ENCODE measurements around the gene CATSPER1.

DNA sequence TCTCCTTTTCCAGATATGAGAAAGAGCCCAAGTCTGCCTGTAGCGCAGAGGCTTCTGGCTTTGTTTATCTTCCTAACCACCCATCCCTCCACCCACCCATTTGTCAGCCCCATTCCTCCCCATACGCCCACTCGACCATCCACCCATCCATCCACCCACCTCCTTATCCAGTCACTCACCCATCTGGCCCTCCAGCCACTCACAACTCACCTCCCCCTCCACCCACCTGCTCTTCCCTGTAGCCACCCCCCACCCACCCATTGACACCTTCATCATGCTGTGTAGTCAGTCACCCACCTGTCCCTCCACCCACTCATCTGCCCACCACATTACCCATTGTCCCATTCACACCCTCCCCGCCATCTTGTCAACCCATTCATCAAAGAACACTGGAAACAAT lies 9.0 kb downstream of the CATSPER1 start:
- no peak for TF ChIP-seq POLR2A (IDR thresholded peaks at IDR 0.05)
- TF ChIP-seq, protein P1, sequence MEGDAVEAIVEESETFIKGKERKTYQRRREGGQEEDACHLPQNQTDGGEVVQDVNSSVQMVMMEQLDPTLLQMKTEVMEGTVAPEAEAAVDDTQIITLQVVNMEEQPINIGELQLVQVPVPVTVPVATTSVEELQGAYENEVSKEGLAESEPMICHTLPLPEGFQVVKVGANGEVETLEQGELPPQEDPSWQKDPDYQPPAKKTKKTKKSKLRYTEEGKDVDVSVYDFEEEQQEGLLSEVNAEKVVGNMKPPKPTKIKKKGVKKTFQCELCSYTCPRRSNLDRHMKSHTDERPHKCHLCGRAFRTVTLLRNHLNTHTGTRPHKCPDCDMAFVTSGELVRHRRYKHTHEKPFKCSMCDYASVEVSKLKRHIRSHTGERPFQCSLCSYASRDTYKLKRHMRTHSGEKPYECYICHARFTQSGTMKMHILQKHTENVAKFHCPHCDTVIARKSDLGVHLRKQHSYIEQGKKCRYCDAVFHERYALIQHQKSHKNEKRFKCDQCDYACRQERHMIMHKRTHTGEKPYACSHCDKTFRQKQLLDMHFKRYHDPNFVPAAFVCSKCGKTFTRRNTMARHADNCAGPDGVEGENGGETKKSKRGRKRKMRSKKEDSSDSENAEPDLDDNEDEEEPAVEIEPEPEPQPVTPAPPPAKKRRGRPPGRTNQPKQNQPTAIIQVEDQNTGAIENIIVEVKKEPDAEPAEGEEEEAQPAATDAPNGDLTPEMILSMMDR (IDR thresholded peaks at IDR 0.05) = no peak
